ENCODE data around the gene LTF.

DNA sequence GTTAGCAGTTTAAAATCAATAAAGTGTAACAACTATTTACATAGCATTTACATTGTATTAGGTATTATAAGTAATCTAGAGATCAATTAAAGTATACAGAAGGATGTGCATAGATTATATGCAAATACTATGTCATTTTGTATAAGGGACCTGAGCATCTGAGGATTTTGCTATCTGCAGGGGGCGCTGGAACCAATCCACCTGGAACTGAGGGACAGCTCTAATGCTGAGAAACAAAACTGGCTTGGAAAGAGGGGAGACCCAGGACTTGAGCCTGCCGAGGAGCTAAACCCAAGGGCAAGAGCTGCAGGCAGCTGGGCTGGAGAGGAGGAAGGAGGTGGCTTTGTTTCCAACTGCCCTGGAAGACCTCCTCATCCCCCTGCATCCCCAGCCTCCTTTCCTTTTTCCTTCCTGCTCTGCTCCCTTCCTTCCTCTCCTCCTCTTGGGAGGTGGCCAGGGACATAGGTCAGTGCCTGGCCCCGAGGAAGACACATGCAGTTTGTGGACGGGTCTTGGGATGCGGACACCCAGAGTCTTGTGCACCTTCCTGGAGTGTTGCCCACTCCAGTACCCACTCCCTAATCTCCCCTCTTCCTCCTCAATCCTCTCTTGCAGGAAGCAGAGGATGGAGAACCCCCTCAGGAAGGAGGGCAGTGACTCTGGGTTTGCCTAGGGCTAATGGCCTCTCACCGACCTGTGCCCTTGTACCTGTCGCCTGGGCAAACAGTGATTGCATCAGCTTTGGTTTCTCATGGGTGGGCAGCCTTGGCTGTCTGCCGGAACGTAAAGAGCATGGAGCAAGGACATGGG is 32.2 kb upstream of the LTF start:
- TF ChIP-seq, protein P1, sequence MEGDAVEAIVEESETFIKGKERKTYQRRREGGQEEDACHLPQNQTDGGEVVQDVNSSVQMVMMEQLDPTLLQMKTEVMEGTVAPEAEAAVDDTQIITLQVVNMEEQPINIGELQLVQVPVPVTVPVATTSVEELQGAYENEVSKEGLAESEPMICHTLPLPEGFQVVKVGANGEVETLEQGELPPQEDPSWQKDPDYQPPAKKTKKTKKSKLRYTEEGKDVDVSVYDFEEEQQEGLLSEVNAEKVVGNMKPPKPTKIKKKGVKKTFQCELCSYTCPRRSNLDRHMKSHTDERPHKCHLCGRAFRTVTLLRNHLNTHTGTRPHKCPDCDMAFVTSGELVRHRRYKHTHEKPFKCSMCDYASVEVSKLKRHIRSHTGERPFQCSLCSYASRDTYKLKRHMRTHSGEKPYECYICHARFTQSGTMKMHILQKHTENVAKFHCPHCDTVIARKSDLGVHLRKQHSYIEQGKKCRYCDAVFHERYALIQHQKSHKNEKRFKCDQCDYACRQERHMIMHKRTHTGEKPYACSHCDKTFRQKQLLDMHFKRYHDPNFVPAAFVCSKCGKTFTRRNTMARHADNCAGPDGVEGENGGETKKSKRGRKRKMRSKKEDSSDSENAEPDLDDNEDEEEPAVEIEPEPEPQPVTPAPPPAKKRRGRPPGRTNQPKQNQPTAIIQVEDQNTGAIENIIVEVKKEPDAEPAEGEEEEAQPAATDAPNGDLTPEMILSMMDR (IDR thresholded peaks at IDR 0.05) = peak in 2 of 4 donors; percentile 17 to 21
- TF ChIP-seq POLR2A (IDR thresholded peaks at IDR 0.05) = no peak

Measured in right lobe of liver (tissue), 4 donors.